SK-N-SH treated with all-trans-retinoic acid at 6 μM for 48 hours (cell line): ENCODE data around the gene AMTN.

Source experiments
- GLIS3 ChIP-seq: fragments of 250-450 bp; sonication (Bioruptor Pico); IDR thresholded peaks from 2 replicates; pipeline ENCODE4 v1.5.0; 2020; ENCODE audit warnings: mild to moderate bottlenecking, moderate library complexity
- ZC3H10 ChIP-seq: fragments of 250-450 bp; sonication (Bioruptor Pico); IDR thresholded peaks from 2 replicates; pipeline ENCODE4 v1.5.1; 2021; ENCODE audit warnings: mild to moderate bottlenecking, moderate library complexity
- ZFP3 ChIP-seq: fragments of 250-450 bp; sonication (Bioruptor Pico); IDR thresholded peaks from 2 replicates; pipeline ENCODE4 v1.5.0; 2020; ENCODE audit warnings: mild to moderate bottlenecking, moderate library complexity
- ZNF70 ChIP-seq: fragments of 450-650 bp; formaldehyde crosslinking; IDR thresholded peaks from 2 replicates; pipeline ENCODE4 v1.5.0; 2020; ENCODE audit warnings: mild to moderate bottlenecking, moderate library complexity
- ZNF8 ChIP-seq: fragments of 450-650 bp; formaldehyde crosslinking; IDR thresholded peaks from 2 replicates; pipeline ENCODE4 v1.5.0; 2020; ENCODE audit warnings: mild to moderate bottlenecking, moderate library complexity

GRCh38 chr4:70538869-70539268 lies 20.5 kb downstream of the AMTN start:
- TF ChIP-seq GLIS3 (CRISPR knock-in tag): no peak
- no peak for TF ChIP-seq ZC3H10
- TF ChIP-seq ZNF70 (CRISPR knock-in tag): no peak
- no peak for TF ChIP-seq ZNF8
- TF ChIP-seq ZFP3 (CRISPR knock-in tag): no peak
